HS-27A (cell line): ENCODE measurements around the gene HEPN1.

Source experiments
- DNase-seq: peaks from one replicate; pipeline ENCODE4 v3.0.0-alpha.2; 2012; ENCODE audit warnings: low read depth, missing footprints

The HEPN1 gene

GRCh38 chr11:124918950-124919349 lies at the start of gene HEPN1:
Gene HEPN1 (plus strand): TSS chr11:124919250.
- no peak for DNase-seq

- no peak for DNase-seq
Observed at GRCh38 chr11:124869331-124869730, 49.7 kb upstream of the HEPN1 start.

DNA sequence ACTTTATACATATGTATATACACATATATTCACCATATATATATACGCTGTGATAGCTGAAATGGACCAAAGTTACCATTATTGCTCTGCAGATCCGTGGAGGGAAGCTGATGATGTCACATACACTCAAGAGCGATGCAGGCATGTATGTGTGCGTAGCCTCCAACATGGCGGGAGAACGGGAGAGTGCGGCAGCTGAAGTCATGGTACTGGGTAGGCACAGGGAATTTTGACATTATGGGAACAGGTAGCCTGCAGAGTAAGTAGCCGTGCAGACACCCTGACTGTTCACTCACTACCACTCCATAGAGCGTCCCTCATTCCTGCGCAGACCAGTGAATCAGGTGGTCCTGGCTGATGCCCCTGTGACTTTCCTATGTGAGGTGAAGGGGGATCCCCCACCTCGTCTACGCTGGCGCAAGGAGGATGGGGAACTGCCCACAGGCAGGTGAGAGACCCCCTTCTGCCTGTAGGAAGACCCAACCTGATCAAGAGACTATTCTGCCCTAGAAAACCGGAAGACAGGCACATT lies 49.1 kb upstream of the HEPN1 start:
- DNase-seq: no peak

DNA sequence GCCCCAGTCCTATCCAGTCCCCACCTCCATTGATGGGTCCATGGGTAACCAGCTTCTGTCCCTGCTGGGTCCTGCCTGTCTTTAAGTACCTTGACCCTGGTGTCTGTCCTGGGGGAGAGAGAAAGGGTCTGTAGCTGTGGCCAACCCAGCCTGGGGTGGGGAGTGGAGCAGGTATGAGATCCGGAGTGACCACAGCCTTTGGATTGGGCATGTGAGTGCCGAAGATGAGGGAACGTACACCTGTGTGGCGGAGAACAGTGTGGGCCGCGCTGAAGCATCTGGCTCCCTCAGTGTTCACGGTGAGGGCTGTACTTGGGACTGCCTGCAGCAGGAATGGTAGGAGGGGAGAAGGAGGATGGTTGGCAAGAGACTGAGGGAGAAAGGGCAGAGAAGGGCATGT lies 48.6 kb upstream of the HEPN1 start:
- no peak for DNase-seq

DNA sequence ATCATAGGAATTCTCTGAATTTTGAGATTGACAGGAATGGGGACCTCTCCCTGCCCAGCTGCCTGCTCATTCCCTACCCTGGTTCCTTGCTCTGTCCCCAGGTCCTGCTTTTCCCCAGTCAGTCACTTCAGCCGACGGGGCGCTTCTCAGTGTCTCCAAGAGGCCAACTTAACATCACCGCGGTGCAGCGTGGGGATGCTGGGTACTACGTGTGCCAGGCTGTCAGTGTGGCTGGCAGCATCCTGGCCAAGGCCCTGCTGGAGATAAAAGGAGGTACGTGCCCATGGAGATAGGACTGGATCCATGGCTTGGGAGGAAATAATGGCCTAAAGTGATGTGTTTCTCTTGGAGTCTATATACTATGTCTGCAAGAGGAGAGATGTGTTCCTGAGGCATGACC lies 46.8 kb upstream of the HEPN1 start:
- no peak for DNase-seq

DNA sequence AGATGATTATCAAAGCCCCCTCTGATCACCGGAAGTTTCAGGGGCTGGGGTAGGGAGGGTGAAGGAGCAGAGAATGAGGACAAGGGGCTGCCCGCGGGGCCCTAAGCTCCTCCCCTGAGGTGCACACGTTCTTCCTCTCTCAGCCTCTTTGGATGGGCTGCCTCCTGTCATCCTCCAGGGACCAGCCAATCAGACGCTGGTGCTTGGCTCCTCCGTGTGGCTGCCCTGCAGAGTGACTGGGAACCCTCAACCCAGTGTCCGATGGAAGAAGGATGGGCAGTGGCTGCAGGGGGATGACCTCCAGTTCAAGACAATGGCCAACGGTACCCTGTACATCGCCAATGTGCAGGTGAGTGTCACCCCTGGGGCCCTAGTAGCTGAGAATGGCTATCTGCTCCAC lies 46.3 kb upstream of the HEPN1 start:
- no peak for DNase-seq

- DNase-seq: no peak
Observed at GRCh38 chr11:124873951-124874350, 45.1 kb upstream of the HEPN1 start.

DNA sequence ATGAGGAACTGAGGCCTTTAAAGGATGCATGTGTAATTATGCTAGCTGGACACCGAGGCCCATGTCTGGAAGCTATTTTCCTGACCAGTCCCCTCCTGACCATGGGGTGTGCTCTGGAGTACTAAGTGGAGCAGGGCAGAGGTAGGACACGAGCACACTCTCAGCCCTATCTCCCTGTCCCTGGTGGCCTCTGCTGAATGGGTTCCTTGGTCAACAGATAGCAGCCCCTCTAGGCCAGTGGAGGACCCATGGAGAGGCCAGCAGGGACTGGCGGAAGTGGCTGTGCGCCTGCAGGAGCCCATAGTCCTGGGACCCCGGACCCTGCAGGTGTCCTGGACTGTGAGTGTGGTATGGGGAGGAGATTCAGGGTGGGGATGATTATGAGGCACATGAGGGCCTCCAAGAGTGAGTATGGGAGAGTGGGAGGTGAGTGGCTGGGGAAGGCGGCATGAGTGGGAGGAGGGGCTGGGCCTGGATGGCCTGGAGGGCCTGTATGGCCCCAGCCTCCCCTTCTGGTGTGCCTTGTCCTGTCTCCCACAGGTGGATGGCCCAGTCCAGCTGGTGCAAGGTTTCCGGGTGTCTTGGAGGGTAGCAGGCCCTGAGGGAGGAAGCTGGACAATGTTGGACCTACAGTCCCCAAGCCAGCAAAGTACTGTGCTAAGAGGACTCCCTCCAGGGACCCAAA lies 44.3 kb upstream of the HEPN1 start:
- DNase-seq: no peak

GRCh38 chr11:124875401-124875800 lies 43.6 kb upstream of the HEPN1 start:
- DNase-seq: no peak

GRCh38 chr11:124875943-124876817 lies 42.9 kb upstream of the HEPN1 start:
- peak; percentile 49 for DNase-seq

GRCh38 chr11:124876818-124877630 lies 42.0 kb upstream of the HEPN1 start:
- no peak for DNase-seq

DNA sequence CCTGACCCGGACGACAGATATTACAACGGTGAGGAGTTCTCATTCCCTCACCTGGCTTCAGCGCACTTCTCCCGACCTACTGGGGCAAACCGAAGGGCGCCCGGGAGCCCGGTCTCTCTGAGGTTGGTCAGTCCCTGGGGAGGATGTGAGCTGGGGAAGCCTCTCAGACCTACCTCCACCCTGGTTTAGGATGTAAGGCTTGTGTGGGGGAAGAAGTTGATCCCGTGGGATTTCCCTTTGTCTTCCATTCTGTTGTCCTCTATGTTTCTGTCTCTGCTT lies 41.5 kb upstream of the HEPN1 start:
- no peak for DNase-seq

DNA sequence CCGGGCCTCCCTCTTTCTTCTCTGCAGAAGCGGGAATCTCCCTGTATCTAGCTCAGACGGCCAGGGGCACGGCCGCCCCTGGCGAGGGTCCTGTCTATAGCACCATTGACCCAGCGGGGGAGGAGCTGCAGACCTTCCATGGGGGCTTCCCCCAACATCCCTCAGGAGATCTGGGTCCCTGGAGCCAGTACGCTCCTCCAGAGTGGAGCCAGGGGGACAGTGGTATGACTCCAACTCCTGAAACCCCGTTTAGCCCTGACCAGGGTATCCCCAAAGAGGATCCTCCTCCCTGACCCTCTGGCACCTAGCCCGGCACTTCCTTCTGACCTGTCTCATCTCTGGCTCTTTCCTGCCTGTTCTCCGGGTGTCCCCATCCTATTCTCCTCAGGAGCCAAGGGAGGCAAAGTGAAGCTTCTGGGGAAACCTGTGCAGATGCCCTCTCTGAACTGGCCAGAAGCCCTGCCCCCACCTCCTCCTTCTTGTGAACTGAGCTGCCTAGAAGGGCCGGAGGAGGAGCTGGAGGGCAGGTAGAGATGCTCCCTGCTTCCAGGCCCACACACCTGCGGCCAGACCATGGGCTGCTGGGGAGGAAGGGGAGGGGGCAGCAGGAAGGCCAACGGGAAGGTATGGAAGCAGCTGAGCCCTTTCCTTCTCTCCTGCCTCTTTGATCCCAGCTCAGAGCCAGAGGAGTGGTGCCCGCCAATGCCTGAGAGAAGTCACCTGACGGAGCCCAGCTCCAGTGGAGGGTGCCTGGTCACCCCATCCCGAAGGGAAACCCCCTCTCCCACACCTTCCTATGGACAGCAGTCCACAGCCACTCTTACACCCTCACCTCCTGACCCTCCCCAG lies 40.9 kb upstream of the HEPN1 start:
- no peak for DNase-seq

DNA sequence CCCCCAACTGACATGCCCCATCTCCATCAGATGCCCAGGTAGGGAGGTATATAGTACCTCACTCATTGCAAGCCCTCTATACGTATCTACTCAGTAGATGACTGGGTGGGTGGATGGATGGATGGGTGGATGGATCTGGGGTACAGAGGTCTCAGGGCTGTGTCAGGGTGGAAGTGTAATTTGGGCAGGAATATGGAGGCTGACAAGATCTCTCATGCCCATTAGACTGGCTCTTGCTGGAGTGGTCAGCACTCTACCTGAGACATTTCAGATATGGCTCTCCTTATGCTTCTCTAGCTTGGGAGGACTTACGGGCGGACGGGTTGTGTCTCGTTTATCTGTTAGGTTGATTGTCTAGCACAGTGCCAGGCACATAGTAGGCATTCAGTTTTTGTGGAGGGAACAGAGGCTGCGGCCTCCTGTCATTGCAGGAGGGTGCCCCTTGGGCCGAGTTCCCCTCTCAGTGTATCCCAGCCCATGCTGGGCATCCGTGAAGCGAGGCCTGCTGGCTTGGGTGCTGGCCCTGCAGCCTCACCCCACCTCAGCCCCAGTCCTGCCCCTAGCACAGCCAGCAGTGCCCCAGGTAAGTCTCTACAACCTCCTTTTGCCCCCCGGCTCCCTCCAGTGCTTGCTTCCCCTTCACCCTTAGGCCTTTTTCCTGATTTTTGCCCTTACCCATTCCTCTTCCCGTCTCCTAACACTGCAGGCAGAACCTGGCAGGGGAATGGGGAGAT lies 40.1 kb upstream of the HEPN1 start:
- DNase-seq: no peak

DNA sequence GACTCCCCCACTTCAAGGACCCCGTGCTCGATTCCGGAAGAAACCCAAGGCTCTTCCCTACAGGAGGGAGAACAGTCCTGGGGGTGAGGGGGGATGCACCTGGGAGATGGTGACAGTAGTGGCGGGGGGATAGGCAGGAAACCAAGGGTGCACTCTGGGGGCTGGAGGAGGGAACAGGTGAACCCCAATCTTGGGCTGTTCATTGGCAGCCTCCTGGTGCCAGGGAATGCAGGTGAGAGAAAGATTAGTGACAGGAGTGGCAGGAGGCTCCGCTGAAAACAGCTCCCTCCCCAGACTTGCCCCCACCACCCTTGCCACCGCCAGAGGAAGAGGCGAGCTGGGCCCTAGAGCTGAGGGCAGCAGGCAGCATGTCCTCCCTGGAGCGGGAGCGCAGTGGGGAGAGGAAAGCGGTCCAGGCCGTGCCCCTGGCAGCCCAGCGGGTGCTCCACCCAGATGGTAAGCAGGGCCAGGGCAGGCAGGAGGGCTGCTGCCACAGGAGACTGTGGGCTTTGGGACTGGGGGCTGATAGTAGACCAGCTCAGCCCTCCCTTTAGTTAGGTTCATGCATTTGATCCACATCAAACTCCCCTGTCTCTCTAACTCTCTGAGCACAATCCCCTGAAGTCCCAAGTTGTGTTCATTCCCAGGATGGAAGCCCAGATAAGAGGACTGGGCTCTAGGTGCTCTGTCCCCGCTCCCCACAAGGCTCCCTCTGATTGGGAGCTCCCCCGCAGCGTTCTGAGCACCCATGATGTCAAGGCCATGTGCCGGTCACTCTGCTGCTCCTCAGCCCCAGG lies 39.4 kb upstream of the HEPN1 start:
- no peak for DNase-seq

DNA sequence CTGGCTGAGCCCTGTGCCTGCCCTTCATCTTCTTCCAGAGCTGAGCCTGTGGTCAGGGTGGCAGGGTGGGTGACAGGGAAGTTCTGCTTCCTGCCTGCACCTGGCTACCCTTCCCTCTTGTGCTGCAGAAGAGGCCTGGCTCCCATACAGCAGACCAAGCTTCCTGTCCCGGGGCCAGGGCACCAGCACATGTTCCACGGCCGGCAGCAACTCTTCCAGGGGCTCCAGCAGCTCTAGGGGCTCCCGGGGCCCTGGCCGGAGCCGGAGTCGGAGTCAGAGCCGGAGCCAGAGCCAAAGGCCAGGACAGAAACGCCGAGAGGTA lies 38.8 kb upstream of the HEPN1 start:
- no peak for DNase-seq

GRCh38 chr11:124880958-124881357 lies 38.1 kb upstream of the HEPN1 start:
- DNase-seq: no peak

DNA sequence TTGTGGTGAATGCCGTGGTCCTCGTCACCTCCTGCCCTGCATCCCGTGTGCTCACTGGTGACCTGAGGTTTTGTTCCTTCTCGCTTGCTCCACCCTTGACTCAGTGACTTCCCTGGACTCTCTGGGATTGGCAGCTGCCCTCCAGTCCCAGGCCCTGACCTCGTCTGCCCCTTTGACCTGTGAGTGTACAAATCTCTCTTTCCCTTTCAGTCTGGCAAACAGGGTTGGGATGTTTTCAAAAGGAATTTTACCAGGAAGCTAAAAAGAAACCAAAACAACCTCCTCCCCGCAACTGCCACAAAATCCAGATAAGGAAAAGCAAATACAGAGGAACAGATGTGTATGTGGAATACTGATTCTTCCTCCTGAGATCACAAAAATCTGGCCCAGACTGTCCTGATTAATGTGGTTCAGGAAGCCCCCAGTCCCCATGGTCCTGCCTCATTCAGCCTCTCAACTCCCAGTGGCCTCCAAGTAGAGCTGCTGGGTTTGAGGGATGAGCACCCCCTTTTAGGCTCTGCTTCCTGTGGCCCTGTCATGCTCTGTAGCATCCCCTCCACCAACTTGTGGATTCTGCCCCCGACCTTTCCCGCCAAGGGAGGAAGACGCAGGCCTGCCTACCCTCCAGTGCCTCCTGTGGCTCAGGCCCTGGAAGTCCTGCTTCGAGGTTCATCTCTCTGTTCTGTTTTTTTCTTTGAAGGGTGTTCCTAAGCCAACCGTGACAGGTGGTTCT lies 36.5 kb upstream of the HEPN1 start:
- no peak for DNase-seq

DNA sequence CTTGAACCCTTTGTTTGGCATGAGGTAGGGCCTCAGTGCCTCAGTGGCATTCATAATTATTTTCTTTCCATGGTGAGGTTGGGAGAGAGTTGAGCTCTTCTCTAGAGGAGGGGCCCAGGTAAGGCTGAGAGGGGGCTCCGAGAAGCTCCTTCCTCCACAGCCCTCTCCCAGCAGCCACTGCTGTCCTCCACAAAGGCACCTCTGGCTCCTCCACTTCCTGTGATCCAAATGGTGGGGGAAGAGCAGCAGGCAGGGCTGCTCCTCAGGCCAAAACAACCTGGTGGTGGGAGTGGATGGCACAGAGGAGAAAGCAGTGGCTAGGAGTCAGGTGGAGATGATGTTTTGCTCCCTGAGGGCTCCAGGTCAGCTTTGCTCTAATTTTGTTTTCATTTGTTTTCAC lies 34.7 kb upstream of the HEPN1 start:
- no peak for DNase-seq
